Embryonic facial prominence (tissue), 1 donor: ENCODE measurements around the gene CRTC2.
A peak's percentile ranks its signal among the peaks of the same experiment; 100 is the strongest.
"Not testable (repeated sequence)": the region's sequence is repeated elsewhere in the genome, so short reads cannot be mapped to it uniquely, and the experiment has no call there.

Experiments
- DNase-seq: peaks from one replicate; pipeline ENCODE4 v3.0.0-alpha.2; 2016; ENCODE audit errors: extremely low spot score

The CRTC2 gene

DNA sequence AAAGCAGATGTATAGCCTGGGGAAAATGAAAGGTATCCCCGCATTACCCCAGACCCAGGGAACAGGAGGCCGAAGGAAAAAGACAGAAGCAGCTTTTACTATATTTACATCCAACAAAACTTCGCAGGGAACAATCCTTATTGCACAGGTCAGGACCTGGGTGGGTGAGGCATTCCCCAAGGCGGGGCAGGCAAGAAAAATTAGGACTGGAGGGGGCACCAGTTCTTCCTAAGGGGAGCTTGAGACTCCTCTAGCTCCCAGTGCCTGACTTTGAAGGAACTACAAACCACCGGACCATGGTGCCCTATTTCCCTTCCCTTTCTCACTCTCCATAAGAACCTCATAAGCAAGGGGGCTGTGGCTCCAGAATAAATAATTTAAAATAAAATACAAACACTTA is 29.0 kb downstream of the CRTC2 start:
- DNase-seq: no peak

DNA sequence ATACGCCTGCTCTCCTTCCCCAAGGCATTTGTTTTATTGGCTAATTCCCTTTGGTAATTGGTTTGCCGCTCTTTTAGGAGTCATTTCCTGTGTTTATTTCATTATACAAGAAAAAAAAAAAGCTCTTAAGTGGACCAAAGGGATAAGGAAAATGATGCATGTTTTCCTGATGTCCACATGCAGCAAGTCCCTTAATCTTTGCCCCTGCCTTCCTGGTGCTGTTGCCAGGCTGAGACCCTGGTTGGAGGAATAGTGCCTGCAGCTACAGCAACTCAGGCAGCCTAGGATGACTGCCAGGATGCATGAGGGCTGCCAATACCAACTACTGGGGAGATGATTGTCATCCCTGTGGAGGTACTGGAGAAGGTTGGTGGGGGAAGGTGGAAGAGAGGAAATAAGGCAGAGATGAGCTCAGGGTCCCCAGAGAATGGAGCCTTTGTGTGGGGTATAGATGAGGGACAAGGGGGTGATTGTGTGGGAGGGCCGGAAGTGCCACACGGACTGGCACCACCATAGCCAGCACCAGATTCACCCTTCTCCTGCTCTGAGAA is 29.5 kb downstream of the CRTC2 start:
- no peak for DNase-seq

DNA sequence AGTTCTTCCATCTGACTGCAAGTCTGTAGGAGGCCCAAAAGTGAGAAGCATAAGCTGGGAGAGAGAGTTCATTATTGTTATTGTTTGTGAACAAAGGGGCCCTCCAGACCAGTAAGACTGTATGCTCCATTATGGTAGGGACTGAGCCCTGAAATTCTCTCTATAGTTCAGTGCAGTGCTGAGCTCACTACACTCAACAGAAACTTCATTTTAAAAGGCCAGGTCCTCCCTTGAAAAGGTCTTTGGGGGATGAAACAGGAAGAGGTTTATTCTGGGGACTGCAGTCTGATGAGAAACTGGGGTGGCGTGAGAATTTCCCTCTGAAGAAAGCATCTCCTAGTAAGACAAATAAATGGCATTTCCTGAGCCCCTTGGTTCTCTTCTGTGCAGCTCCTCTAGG is 30.2 kb downstream of the CRTC2 start:
- no peak for DNase-seq

DNA sequence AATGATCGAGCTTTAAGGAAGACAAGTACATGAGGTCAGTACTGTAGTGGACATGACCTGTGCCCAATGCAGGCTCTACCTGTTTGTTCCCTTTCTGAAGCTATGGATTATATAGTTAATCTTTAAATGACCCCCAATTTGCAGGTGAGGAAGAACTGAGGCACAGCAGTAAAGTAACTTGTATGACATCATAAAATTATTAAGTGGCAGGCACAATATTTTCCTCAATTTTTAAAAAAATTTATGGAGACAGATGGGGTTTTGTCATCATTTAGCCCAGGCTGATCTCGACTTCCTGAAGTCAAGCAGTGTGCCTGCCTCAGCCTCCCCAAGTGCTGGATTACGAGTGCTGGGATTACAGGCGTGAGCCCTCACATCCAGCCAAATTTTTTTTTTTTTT is 32.0 kb downstream of the CRTC2 start:
- DNase-seq: no peak

- peak; percentile 99 for DNase-seq
Observed at GRCh38 chr1:153922972-153923925, 35.2 kb downstream of the CRTC2 start, which contains the start of gene GATAD2B. Gene GATAD2B, minus strand, starts transcription at chr1:153922972. Its CDS starts 94,625 bp downstream, at chr1:153828347.

GRCh38 chr1:153922076-153922971 is 36.1 kb downstream of the CRTC2 start:
- DNase-seq: peak; percentile 30

- DNase-seq: no peak
Observed at GRCh38 chr1:153921803-153922075, 36.7 kb downstream of the CRTC2 start.

DNA sequence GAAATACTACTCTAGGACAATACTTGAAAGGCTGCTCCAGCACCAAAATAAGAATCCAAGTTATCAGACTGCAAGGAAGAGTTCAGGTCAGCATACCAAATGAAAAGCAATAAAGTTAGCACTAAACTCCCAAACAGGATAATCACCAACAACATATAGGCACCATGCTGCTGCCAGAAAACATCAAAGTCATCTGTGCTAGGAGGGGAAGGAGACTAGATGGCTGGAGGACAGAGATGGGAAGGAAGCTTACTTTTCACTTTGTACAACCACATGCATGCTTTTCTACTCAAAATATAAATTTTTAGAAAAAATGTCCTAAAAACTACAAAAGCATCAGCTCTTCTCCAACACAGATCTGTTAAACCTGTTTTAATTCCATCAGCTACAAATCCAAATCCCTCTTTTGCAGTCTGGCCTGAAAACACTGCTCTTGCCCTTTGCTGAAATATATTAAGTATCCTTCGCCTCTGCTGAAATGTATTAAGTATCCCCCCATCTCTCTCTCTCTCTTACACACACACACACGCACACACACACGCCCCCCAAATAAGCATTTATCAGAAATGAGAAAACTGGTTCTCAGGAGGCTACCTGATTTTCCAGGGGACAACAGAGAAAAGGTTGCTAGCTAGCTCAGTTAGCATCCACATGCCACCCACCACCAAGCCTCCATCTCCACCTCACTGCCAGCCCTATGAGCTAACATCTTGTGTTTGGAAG is 37.2 kb downstream of the CRTC2 start:
- DNase-seq: no peak

- DNase-seq: no peak
Observed at GRCh38 chr1:153919876-153920852, 38.2 kb downstream of the CRTC2 start.

GRCh38 chr1:153916297-153916696 is 42.1 kb downstream of the CRTC2 start:
- DNase-seq: no peak

DNA sequence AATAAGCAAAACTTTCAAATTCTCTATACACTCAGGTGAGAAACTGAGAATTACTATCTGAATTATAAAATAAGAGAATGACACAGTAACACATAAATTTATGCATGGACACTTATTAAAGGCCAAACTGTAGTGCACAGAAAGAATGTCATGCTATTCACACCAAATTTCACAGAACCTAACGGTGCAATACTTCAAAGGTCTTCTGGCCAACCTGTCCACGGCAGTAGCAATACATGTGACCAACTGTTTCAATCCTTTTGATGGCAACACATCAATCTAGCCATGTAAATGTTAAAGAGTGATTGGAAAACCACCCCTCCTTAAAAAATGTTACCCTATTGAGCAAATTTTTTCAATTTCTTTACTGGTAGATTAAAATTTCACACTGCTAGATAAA is 46.1 kb downstream of the CRTC2 start:
- no peak for DNase-seq

DNA sequence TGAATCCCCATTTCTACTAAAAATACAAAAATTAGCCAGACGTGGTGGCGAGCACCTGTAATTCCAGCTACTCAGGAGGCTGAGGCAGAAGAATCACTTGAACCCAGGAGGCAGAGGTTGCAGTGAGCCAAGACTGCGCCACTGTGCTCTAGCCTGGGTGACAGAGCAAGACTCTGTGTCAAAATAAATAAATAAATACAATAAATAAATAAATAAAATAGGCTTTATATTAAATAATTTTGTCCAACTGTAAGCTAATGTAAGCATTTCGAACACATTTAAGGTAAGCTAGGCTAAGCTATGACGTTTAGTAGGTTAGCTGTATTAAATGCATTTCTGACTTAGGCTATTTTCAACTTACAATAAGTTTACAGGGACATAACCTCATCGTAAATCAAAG is 47.9 kb downstream of the CRTC2 start:
- not testable (repeated sequence) for DNase-seq

DNA sequence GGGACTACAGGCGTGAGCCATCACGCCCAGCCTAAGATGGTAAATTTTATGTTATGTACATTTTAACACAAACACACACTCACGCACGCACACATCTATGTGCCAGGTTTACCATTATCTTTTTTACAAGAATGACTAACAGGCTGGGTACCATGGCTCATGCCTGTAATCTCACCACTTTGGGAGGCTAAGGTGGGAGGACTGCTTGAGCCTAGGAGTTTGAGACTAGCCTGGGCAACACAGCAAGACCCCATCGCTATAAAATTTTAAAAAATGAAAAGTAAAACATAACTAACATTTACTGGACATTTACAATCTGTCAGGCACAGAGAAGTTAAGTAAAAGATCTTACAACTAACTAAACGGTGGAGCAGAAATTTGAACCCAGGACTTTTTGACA is 50.3 kb downstream of the CRTC2 start:
- no peak for DNase-seq

- DNase-seq: no peak
Observed at GRCh38 chr1:153907134-153907533, 51.3 kb downstream of the CRTC2 start.

GRCh38 chr1:153906396-153906795 is 52.0 kb downstream of the CRTC2 start:
- DNase-seq: no peak

- not testable (repeated sequence) for DNase-seq
Observed at GRCh38 chr1:153905908-153906307, 52.5 kb downstream of the CRTC2 start.

- no peak for DNase-seq
Observed at GRCh38 chr1:153903841-153904455, 54.5 kb downstream of the CRTC2 start.

DNA sequence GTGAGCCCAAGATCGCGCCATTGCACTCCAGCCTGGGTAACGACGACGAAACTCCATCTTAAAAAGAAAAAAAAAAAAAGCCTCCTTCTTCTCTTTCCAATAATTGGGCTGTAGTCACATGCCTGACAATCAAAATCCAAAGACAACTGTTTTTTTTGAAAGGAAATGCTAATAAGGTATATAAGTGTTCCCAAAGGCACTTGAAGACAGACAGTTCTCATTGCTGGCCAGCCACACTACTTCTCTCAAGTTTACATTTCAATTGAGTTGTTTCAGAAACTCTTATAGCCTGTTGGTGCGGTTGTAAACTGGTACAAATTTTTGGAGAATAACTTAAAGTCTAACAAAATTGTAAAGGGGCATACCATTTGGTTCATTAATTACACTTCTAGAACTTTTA is 58.9 kb downstream of the CRTC2 start:
- DNase-seq: no peak
